Neural progenitor cell (in vitro differentiated cells): ENCODE data around the gene GALNT2.

Experiments used
- EZH2 ChIP-seq: fragments of 200-600 bp; sonication (generic); IDR thresholded peaks from 2 replicates; pipeline ENCODE4 v1.6.1; 2017; ENCODE audit warnings: antibody characterized with exemption, mild to moderate bottlenecking, moderate library complexity
- TF ChIP-seq, protein P1 (sequence below): fragments of 200-600 bp; sonication (generic); IDR thresholded peaks from 2 replicates; pipeline ENCODE4 v1.5.1; 2017; ENCODE audit warnings: antibody characterized with exemption, mild to moderate bottlenecking

DNA sequence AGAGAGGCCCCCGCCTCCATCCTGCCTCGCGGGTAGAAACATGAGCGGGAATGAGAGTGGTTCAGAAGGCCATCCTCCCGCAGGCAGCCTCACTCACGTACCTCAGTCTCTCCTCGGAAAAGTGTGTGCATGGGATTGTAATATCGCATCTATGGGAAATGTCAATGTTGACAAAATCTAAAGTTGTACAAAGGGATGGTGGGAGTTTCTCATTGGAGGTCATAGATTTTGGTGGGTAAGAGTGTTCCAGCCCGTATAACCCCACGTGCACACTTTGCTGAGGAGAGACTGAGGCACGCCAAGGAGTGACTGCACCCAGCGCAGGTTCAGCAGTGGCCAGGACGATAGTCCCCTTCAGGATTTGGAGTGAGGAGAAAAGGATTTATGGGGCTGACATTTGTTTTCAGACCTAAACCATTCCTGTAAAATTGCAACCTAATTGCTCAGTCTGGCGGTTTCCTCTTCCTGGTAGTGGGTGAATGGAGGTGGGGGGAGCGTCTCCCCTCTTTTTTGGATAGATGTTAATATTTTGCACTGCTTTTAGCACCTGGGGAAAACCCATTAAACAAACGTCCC lies 59.6 kb downstream of the GALNT2 start:
- TF ChIP-seq, protein P1, sequence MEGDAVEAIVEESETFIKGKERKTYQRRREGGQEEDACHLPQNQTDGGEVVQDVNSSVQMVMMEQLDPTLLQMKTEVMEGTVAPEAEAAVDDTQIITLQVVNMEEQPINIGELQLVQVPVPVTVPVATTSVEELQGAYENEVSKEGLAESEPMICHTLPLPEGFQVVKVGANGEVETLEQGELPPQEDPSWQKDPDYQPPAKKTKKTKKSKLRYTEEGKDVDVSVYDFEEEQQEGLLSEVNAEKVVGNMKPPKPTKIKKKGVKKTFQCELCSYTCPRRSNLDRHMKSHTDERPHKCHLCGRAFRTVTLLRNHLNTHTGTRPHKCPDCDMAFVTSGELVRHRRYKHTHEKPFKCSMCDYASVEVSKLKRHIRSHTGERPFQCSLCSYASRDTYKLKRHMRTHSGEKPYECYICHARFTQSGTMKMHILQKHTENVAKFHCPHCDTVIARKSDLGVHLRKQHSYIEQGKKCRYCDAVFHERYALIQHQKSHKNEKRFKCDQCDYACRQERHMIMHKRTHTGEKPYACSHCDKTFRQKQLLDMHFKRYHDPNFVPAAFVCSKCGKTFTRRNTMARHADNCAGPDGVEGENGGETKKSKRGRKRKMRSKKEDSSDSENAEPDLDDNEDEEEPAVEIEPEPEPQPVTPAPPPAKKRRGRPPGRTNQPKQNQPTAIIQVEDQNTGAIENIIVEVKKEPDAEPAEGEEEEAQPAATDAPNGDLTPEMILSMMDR, result no peak
- TF ChIP-seq EZH2, result no peak
